ENCODE results near the gene RTL10. TPM values are rescaled to one million over a fixed set of nuclear protein-coding genes. Genes with fewer than 3 reads are reported as not detected.

RTL10 gene
- total and polyA plus RNA-seq, 4 donors = 7.4 to 22.7 (median 11.6) TPM

DNA sequence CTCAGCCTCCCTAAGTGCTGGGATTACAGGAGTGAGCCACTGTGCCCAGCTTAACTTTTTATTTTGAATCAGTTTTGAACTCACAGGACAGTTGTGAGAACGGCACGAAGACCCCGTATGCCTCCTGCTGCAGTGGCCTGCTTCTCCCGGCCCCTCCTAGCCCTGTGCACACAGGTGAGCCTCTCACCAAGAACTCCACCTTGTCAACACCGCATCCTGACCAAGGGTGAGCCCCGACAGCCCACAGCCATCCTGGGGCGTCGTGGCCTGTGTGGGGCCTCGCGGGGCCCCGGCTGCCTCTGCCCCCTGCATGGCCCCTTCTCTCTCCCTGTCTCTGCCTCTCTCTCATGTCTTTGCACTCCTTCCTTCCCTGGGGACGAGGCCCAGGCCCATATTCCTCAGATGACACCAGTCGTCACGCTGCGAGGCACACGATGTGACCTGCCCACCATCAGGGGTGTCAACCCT lies 38.8 kb downstream of the RTL10 start:
- Histone ChIP-seq H3K4me3 (no peak overlapping the region), H3K4me1 (ENCODE audit: control insufficient read depth in 5 of 5, insufficient read depth in 5 of 5, low read length in 5 of 5) (peaks cover 0 to 29% (median 0%) of the 10 kb centered on the region in 5 donors), H3K27ac (ENCODE audit: low read depth in 1 of 2, low read length in 1 of 2) (no peak overlapping the region), H3K36me3 (ENCODE audit: control insufficient read depth in 4 of 4, insufficient read depth in 4 of 4, low read length in 4 of 4) (peaks cover 0 to 3% (median 0%) of the 10 kb centered on the region in 4 donors), H3K27me3 (ENCODE audit: control insufficient read depth in 3 of 3, insufficient read depth in 3 of 3, low read length in 2 of 3) (no peaks in the 10 kb centered on the region), H3K9ac (ENCODE audit: insufficient read depth in 1 of 2, low read length in 2 of 2) (no peak overlapping the region), H3K9me3 (ENCODE audit: control insufficient read depth in 4 of 4, insufficient read depth in 3 of 4, low read length in 3 of 4) (no peaks in the 10 kb centered on the region)
- DNase-seq (no peak), ATAC-seq (ENCODE audit: insufficient read depth, low FRiP score) (no peak)
- TF ChIP-seq, protein P1, sequence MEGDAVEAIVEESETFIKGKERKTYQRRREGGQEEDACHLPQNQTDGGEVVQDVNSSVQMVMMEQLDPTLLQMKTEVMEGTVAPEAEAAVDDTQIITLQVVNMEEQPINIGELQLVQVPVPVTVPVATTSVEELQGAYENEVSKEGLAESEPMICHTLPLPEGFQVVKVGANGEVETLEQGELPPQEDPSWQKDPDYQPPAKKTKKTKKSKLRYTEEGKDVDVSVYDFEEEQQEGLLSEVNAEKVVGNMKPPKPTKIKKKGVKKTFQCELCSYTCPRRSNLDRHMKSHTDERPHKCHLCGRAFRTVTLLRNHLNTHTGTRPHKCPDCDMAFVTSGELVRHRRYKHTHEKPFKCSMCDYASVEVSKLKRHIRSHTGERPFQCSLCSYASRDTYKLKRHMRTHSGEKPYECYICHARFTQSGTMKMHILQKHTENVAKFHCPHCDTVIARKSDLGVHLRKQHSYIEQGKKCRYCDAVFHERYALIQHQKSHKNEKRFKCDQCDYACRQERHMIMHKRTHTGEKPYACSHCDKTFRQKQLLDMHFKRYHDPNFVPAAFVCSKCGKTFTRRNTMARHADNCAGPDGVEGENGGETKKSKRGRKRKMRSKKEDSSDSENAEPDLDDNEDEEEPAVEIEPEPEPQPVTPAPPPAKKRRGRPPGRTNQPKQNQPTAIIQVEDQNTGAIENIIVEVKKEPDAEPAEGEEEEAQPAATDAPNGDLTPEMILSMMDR (IDR thresholded peaks at IDR 0.05; ENCODE audit: control extremely low read depth, extremely low read depth) = no peak
- 91 to 94% methylated on average over 16 of the region's 16 CpGs for WGBS, 2 donors

DNA sequence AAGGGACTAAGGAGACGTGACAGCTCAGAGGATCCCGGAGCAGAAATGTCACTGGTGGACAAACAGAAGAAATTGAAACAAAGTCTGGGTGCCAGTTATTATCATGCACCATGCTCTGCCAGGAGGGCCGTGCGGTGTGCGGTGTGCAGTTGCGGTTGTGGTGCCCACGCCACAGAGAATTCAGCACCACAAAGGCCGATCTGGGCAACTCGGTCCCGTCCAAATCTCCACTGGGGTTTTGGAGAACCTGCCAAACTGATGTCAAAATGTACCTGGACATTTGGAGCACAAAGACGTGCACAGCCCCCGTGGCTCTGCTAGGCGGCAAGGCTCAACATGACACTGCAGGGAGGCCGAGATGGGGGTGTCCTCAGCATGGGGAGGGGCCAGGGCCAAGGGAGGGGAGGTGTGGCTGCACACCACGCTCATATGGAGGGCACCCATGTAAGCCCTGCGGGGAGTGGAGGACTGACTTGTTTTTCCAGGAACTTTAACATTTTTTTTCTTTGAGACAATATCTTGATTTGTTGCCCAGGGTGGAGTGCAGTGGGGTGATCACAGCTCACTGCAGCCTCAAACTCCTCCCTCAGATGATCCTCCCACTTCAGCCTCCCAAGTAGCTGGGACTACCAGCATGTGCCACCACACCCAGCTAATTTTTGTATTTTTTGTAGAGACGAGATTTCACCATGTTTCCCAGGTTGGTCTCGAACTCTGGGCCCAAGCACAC lies 39.4 kb downstream of the RTL10 start:
- no peak overlapping the region for H3K4me3 ChIP-seq
- H3K27ac ChIP-seq (ENCODE audit: low read depth in 1 of 2, low read length in 1 of 2) = no peak overlapping the region
- H3K27me3 ChIP-seq (ENCODE audit: control insufficient read depth in 3 of 3, insufficient read depth in 3 of 3, low read length in 2 of 3) = no peaks in the 10 kb centered on the region
- no peak overlapping the region for H3K9ac ChIP-seq (ENCODE audit: insufficient read depth in 1 of 2, low read length in 2 of 2)
- DNase-seq = no peak
- peaks cover 0 to 30% (median 0%) of the 10 kb centered on the region in 5 donors for H3K4me1 ChIP-seq (ENCODE audit: control insufficient read depth in 5 of 5, insufficient read depth in 5 of 5, low read length in 5 of 5)
- WGBS, 2 donors = 93 to 94% methylated on average over 18 of the region's 18 CpGs
- no peak for ATAC-seq (ENCODE audit: insufficient read depth, low FRiP score)
- peaks cover 0 to 3% (median 0%) of the 10 kb centered on the region in 4 donors for H3K36me3 ChIP-seq (ENCODE audit: control insufficient read depth in 4 of 4, insufficient read depth in 4 of 4, low read length in 4 of 4)
- H3K9me3 ChIP-seq (ENCODE audit: control insufficient read depth in 4 of 4, insufficient read depth in 3 of 4, low read length in 3 of 4) = no peaks in the 10 kb centered on the region
- TF ChIP-seq, protein P1 (IDR thresholded peaks at IDR 0.05; ENCODE audit: control extremely low read depth, extremely low read depth) = no peak

DNA sequence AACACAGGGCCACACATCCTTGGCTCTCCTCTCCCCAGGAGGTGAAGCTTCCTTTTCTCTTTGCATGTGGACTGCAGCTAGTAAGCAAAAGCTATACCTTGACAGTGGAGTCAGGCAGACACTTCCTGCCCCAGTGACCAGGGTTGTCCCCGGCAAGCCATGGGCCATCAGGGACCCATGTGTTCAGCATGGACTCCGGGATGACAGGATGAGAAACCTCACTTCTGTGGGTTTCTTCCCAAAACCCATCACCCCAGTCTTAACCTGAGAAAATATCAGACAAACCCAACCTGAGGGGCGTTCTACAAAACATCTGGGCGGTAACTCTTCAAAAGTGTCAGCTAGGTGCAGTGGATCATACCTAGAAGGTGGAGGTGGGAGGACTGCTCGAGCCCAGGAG lies 40.2 kb downstream of the RTL10 start:
- no peak overlapping the region for H3K9ac ChIP-seq (ENCODE audit: insufficient read depth in 1 of 2, low read length in 2 of 2)
- H3K36me3 ChIP-seq (ENCODE audit: control insufficient read depth in 4 of 4, insufficient read depth in 4 of 4, low read length in 4 of 4) = peaks cover 0 to 3% (median 0%) of the 10 kb centered on the region in 4 donors
- H3K27ac ChIP-seq (ENCODE audit: low read depth in 1 of 2, low read length in 1 of 2) = no peak overlapping the region
- no peak for ATAC-seq (ENCODE audit: insufficient read depth, low FRiP score)
- peaks cover 0 to 30% (median 0%) of the 10 kb centered on the region in 5 donors for H3K4me1 ChIP-seq (ENCODE audit: control insufficient read depth in 5 of 5, insufficient read depth in 5 of 5, low read length in 5 of 5)
- no peak for DNase-seq
- TF ChIP-seq, protein P1 (IDR thresholded peaks at IDR 0.05; ENCODE audit: control extremely low read depth, extremely low read depth) = no peak
- no peaks in the 10 kb centered on the region for H3K9me3 ChIP-seq (ENCODE audit: control insufficient read depth in 4 of 4, insufficient read depth in 3 of 4, low read length in 3 of 4)
- 92 to 95% methylated on average over 5 of the region's 5 CpGs for WGBS, 2 donors
- H3K4me3 ChIP-seq = no peak overlapping the region
- no peaks in the 10 kb centered on the region for H3K27me3 ChIP-seq (ENCODE audit: control insufficient read depth in 3 of 3, insufficient read depth in 3 of 3, low read length in 2 of 3)

Measured in lung (tissue), 12 donors.